Mononuclear cell (primary cell): ENCODE results near the gene DTYMK. TPM values are rescaled to one million over a fixed set of nuclear protein-coding genes. Genes with fewer than 3 reads are reported as not detected.

Experiments
- H3K27me3 ChIP-seq: 2 replicates; pipeline ENCODE4 v1.6.0; 2011; ENCODE audit warnings: low read length, control low read depth; ENCODE audit not compliant: insufficient read depth
- H3K4me1 ChIP-seq: 2 replicates; pipeline ENCODE4 v1.5.1; 2011; ENCODE audit warnings: mild to moderate bottlenecking, low read length, control low read depth; ENCODE audit not compliant: insufficient read depth
- H3K4me3 ChIP-seq: 2 replicates; pipeline ENCODE4 v1.5.1; 2011; ENCODE audit warnings: mild to moderate bottlenecking, low read length, moderate library complexity
- H3K9me3 ChIP-seq: 2 replicates; pipeline ENCODE4 v1.5.1; 2011; ENCODE audit warnings: low read depth, mild to moderate bottlenecking, control low read depth, low read length
- total RNA-seq: library from RNA; depleted of rRNA; stranded (reverse); fragments of >200 nt; gene quantifications from one replicate; pipeline ENCODE4 v1.2.3, GENCODE V29; 2012

DTYMK gene
- total RNA-seq, 1 donor: 2.9 TPM

GRCh38 chr2:241635756-241636155 lies 50.9 kb downstream of the DTYMK start:
- Histone ChIP-seq H3K4me1 (peaks cover 32% of the 10 kb centered on the region), H3K9me3 (no peaks in the 10 kb centered on the region), H3K4me3 (no peak overlapping the region), H3K27me3 (no peaks in the 10 kb centered on the region)

GRCh38 chr2:241633561-241633960 lies 53.1 kb downstream of the DTYMK start:
- Histone ChIP-seq H3K4me1 (peaks cover 17% of the 10 kb centered on the region), H3K27me3 (no peaks in the 10 kb centered on the region), H3K9me3 (no peaks in the 10 kb centered on the region), H3K4me3 (no peak overlapping the region)

GRCh38 chr2:241632478-241633325 lies 53.9 kb downstream of the DTYMK start:
- H3K27me3 ChIP-seq: no peaks in the 10 kb centered on the region
- H3K4me1 ChIP-seq: peaks cover 11% of the 10 kb centered on the region
- H3K4me3 ChIP-seq: no peak overlapping the region
- no peaks in the 10 kb centered on the region for H3K9me3 ChIP-seq

GRCh38 chr2:241629762-241630435 lies 56.7 kb downstream of the DTYMK start:
- Histone ChIP-seq H3K9me3 (no peaks in the 10 kb centered on the region), H3K4me3 (no peak overlapping the region), H3K27me3 (no peaks in the 10 kb centered on the region), H3K4me1 (no peaks in the 10 kb centered on the region)

- no peaks in the 10 kb centered on the region for H3K9me3 ChIP-seq
- H3K27me3 ChIP-seq: no peaks in the 10 kb centered on the region
- H3K4me3 ChIP-seq: no peak overlapping the region
- no peaks in the 10 kb centered on the region for H3K4me1 ChIP-seq
These were observed 58.9 kb downstream of the DTYMK start for GRCh38 chr2:241627675-241628074.

Other genes starting within 250 kb of the DTYMK start
- gene STK25, start 178.2 kb downstream of the DTYMK start, total RNA-seq: 59.9 TPM
- 0.52 TPM for gene BOK, start 128.1 kb downstream of the DTYMK start, total RNA-seq
- gene THAP4, start 49.7 kb downstream of the DTYMK start, total RNA-seq: 27.0 TPM
- 46.9 TPM for gene ATG4B, start 49.1 kb downstream of the DTYMK start, total RNA-seq
- 38.5 TPM for gene ING5, start 15.2 kb upstream of the DTYMK start, total RNA-seq
- gene D2HGDH, start 47.8 kb upstream of the DTYMK start, total RNA-seq: 7.7 TPM
- 2.5 TPM for gene GAL3ST2, start 90.0 kb upstream of the DTYMK start, total RNA-seq
- gene NEU4, start 122.4 kb upstream of the DTYMK start, total RNA-seq: 8.5 TPM
- gene PDCD1, start 172.1 kb upstream of the DTYMK start, total RNA-seq: 2.0 TPM
- gene RTP5, start 182.9 kb upstream of the DTYMK start, total RNA-seq: 0.21 TPM